Activated naive CD8-positive, alpha-beta T cell treated with anti-CD3 and anti-CD28 coated beads, Interleukin-2, amount 50 U/mL, for 24 hours (primary cell): ENCODE results near the gene ZSCAN10.

Experiments used
- ATAC-seq: fragments of 150-1000 bp; cut with Tn5 transposase; one replicate; pipeline ENCODE4 v1.10.0; 2021
- DNase-seq: peaks from one replicate; pipeline ENCODE4 v3.0.0; 2021
- H3K27ac Mint-ChIP-seq: one replicate; pipeline ENCODE4 v1.8.0; 2021; ENCODE audit warnings: mild to moderate bottlenecking, mixed read lengths
- H3K27me3 Mint-ChIP-seq: one replicate; pipeline ENCODE4 v1.8.0; 2021; ENCODE audit warnings: mixed read lengths
- H3K36me3 Mint-ChIP-seq: one replicate; pipeline ENCODE4 v1.8.0; 2021; ENCODE audit warnings: low read depth, mixed read lengths
- H3K4me1 Mint-ChIP-seq: one replicate; pipeline ENCODE4 v1.8.0; 2021; ENCODE audit warnings: mixed read lengths
- H3K4me3 Mint-ChIP-seq: one replicate; pipeline ENCODE4 v1.8.0; 2021; ENCODE audit warnings: mild to moderate bottlenecking, moderate library complexity, mixed read lengths
- H3K9me3 Mint-ChIP-seq: one replicate; pipeline ENCODE4 v1.8.0; 2021; ENCODE audit warnings: mixed read lengths

Gene ZSCAN10

DNA sequence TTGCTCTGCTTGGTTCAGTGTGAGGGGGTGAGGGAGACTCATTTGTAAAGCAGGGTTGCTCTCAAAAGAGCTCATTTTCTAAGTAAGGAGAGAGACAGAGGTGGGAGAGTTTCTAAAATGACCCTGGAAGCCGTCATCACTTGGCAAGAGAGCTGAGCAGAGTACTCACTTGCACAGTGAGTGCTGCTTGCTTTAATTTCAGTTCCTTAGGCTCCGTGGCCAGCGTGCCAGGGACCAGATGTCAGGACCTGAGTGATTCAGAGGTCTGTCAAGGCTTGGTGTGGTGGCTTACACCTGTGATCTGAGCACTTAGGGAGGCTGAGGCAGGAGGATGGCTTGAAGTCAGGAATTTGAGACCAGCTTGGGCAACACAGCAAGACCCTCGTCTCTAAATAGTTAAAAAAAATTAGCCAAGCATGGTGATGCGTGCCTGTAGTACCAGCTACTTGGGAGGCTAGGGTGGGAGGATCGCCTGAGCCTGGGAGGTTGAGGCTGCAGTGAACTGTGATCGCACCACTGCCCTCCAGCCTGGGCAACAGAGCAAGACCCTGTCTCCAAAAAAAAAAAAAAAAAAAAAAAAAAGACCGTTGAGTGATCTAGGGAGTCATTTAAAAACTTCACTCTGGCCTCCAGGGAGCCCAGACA, 24.0 kb upstream of the ZSCAN10 start:
- Mint-ChIP-seq H3K4me3 (peak overlapping the region; percentile 92), H3K27ac (no peak overlapping the region), H3K27me3 (no peaks in the 10 kb centered on the region), H3K36me3 (peaks cover 4% of the 10 kb centered on the region), H3K9me3 (no peaks in the 10 kb centered on the region), H3K4me1 (peaks cover 20% of the 10 kb centered on the region)
- ATAC-seq (no peak), DNase-seq (no peak)

GRCh38 chr16:3121851-3122467, 22.9 kb upstream of the ZSCAN10 start:
- Mint-ChIP-seq H3K36me3 (no peaks in the 10 kb centered on the region), H3K4me3 (no peak overlapping the region), H3K27ac (no peak overlapping the region), H3K27me3 (no peaks in the 10 kb centered on the region), H3K4me1 (peaks cover 15% of the 10 kb centered on the region), H3K9me3 (no peaks in the 10 kb centered on the region)
- DNase-seq (no peak), ATAC-seq (no peak)

GRCh38 chr16:3120435-3120834, 21.3 kb upstream of the ZSCAN10 start:
- Mint-ChIP-seq H3K27ac (no peak overlapping the region), H3K9me3 (no peaks in the 10 kb centered on the region), H3K36me3 (no peaks in the 10 kb centered on the region), H3K4me3 (no peak overlapping the region), H3K4me1 (peaks cover 14% of the 10 kb centered on the region), H3K27me3 (no peaks in the 10 kb centered on the region)
- ATAC-seq (no peak), DNase-seq (no peak)

GRCh38 chr16:3119701-3120408, 20.8 kb upstream of the ZSCAN10 start:
- DNase-seq (no peak), ATAC-seq (no peak)
- Mint-ChIP-seq H3K4me1 (peaks cover 10% of the 10 kb centered on the region), H3K9me3 (no peaks in the 10 kb centered on the region), H3K27me3 (no peaks in the 10 kb centered on the region), H3K4me3 (no peak overlapping the region), H3K36me3 (no peaks in the 10 kb centered on the region), H3K27ac (no peak overlapping the region)

DNA sequence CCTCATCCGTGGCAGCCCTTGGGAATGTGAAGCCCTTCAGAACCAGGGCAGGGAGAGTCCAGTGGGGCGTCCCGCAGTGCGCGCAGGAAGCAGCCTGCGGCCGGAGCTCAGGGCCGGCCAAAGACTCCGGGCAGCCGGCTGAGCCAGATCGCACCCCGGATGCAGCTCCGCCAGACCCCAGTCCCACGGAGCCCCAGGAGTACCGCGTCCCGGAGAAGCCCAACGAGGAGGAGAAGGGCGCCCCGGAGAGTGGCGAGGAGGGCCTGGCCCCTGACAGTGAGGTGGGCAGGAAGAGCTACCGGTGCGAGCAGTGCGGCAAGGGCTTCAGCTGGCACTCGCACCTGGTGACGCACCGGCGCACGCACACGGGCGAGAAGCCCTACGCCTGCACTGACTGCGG, 20.2 kb upstream of the ZSCAN10 start:
- no peaks in the 10 kb centered on the region for H3K36me3 Mint-ChIP-seq
- H3K4me1 Mint-ChIP-seq = peaks cover 7% of the 10 kb centered on the region
- H3K27me3 Mint-ChIP-seq = no peaks in the 10 kb centered on the region
- ATAC-seq (no peak), DNase-seq (no peak)
- no peak overlapping the region for H3K4me3 Mint-ChIP-seq
- no peaks in the 10 kb centered on the region for H3K9me3 Mint-ChIP-seq
- H3K27ac Mint-ChIP-seq = no peak overlapping the region

DNA sequence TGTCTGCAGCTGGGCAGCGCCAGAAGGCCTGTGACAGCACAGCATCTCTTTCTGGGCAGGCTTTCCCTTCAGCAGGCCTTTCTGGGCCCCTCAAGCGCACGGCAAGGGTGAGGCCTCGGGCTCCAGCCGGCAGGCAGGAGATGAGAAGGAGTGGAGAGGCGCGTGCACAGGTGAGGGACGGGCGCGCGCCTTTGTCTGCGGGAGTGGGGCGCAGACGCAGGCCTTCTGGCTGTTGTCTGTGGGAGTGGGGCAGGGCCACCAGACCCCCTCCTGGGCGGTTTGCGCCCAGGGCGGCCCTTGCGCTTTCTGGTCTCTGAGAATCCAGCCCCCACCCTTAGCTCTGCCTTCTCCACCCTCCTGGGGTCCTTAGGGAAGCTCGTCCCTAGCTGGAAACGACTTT, 19.8 kb upstream of the ZSCAN10 start:
- no peak overlapping the region for H3K4me3 Mint-ChIP-seq
- no peak for DNase-seq
- no peak for ATAC-seq
- H3K9me3 Mint-ChIP-seq = no peaks in the 10 kb centered on the region
- no peak overlapping the region for H3K27ac Mint-ChIP-seq
- peaks cover 6% of the 10 kb centered on the region for H3K4me1 Mint-ChIP-seq
- H3K36me3 Mint-ChIP-seq = no peaks in the 10 kb centered on the region
- H3K27me3 Mint-ChIP-seq = no peaks in the 10 kb centered on the region

DNA sequence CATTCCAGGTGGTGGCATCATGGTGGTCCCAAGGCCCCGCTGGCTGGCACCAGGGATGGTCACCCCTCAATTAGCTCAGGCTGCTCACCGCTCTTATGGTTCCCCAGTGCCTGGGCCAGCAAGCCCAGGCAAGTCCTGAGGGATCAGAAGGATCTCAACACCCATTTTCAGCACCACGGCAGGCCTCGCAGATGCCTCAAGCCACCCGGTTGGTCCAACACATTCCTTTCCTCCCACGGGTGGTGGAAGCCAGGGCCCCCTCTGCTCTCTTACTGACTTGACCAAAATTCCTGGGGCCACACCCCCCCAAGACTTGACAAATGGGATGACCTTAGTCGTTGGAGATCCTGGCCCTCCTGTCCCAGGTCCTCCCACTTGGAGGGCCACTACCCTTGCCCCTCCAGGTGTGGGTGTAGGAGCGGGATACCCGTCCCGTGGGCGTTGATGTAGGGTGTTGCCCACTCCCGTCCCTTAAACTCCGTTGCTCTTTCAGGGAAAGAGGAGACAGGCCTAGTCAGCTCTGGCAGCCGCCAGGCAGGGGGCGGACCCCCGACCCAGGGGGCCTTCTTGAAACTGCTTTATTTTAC, 19.2 kb upstream of the ZSCAN10 start:
- Mint-ChIP-seq H3K4me3 (no peak overlapping the region), H3K27me3 (no peaks in the 10 kb centered on the region), H3K36me3 (no peaks in the 10 kb centered on the region), H3K4me1 (peaks cover under 1% of the 10 kb centered on the region), H3K9me3 (no peaks in the 10 kb centered on the region), H3K27ac (no peak overlapping the region)
- DNase-seq (no peak), ATAC-seq (no peak)

- DNase-seq (no peak), ATAC-seq (no peak)
- H3K36me3 Mint-ChIP-seq = no peaks in the 10 kb centered on the region
- H3K4me1 Mint-ChIP-seq = no peaks in the 10 kb centered on the region
- no peak overlapping the region for H3K27ac Mint-ChIP-seq
- no peaks in the 10 kb centered on the region for H3K27me3 Mint-ChIP-seq
- no peaks in the 10 kb centered on the region for H3K9me3 Mint-ChIP-seq
- no peak overlapping the region for H3K4me3 Mint-ChIP-seq
Measured at GRCh38 chr16:3115561-3115960, 16.5 kb upstream of the ZSCAN10 start.

DNA sequence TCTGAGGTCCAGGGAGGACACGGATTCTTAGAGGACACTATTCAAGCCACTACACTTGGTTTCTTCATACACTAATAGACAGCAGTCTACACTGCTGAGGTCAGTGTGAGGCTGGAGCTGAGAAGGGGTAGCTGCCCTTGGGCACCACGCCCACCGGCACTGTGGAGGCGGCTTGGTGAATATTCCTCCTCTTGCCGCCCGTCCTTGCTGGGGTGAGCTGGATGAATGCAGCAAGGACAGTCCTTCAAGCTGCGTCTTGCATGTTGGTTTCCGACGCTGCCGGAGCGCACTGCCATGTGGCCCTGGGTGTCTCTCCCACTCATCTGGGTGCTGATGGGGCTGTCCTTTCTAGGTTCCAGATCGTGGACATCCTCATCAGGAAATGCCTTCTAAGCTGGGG, 15.9 kb upstream of the ZSCAN10 start:
- no peak overlapping the region for H3K27ac Mint-ChIP-seq
- ATAC-seq = no peak
- no peak for DNase-seq
- peaks cover 2% of the 10 kb centered on the region for H3K27me3 Mint-ChIP-seq
- no peaks in the 10 kb centered on the region for H3K4me1 Mint-ChIP-seq
- H3K4me3 Mint-ChIP-seq = no peak overlapping the region
- no peaks in the 10 kb centered on the region for H3K36me3 Mint-ChIP-seq
- no peaks in the 10 kb centered on the region for H3K9me3 Mint-ChIP-seq

- H3K27me3 Mint-ChIP-seq = peaks cover 2% of the 10 kb centered on the region
- H3K36me3 Mint-ChIP-seq = no peaks in the 10 kb centered on the region
- no peak for ATAC-seq
- no peaks in the 10 kb centered on the region for H3K9me3 Mint-ChIP-seq
- no peak for DNase-seq
- no peaks in the 10 kb centered on the region for H3K4me1 Mint-ChIP-seq
- H3K4me3 Mint-ChIP-seq = no peak overlapping the region
- no peak overlapping the region for H3K27ac Mint-ChIP-seq
Measured at GRCh38 chr16:3113765-3114479, 14.8 kb upstream of the ZSCAN10 start.

DNA sequence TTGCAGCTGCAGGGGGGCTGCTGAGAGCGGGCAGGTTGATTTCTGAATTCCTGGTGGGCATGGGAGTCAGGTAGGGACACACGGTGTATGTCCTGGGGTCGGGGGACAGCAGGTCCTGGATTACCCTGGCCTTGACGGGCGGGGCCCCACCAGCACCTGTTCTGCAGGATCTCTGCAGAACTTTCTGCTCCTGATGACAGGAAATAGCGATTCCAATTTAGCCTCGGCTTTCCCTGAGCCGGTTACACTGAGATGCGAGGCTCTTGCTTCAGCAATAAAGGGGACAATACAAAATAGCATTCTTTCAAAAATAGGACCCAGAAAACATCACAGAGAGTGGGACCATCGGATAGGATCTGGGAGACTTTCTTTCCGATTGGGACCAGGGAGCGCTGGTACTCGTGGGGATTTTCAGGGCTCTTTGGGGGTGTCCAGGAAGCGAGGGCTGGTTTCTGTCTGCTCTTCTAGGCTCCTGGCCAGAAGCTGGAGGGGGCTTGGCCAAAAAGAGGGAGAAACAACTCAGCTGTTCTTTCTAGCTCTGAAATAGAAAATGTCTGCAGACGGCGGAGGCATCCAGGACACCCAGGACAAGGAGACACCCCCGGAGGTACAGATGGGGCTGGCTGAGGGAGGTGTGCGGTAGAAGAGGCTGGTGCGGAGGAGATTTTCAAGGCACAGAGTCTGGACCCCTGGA, 13.9 kb upstream of the ZSCAN10 start:
- Mint-ChIP-seq H3K27me3 (peaks cover 2% of the 10 kb centered on the region), H3K36me3 (no peaks in the 10 kb centered on the region), H3K4me3 (no peak overlapping the region)

DNA sequence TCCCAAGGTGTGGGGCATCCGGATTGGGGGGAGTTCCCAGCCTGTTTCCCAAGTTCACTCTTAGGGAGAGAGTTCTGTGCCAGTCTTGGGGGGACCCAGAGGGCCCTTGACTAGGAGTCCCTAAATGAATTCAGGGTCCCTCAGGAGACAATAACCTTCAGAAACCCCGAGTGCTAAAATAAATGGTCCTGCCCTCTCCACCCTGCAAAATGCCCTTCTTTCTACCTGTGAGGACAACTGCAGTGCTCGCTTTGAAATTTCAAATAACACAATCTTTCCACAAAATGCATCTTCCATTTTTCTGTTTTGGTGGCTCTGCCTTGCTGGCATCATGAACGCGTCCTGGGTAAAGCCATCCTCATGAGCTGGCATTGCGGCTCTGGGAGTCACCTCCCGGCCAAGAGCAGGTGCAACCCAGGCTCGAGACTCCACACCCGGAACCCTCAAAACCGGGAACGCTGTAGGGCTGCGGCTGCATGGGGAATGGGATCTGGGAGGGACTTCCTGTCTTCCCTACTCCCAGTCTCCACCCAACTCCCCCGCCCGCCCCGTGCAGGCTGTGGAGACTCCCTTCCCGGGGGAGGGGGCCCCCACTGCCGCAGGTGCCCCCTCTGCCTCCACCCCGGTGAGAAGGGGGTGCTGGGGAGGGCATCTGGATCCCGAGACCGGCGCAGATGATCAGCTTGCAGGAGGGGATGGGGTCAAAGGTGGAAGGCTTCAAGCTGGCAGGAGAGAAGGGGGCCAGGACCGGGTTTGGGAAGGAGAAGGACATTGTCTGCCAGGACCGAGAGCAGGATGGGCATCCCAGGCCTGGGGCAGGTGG, 13.2 kb upstream of the ZSCAN10 start, which contains the start of gene ZNF205:
TSS of gene ZNF205 (plus strand) at position 529 of the 823 bp plus-strand sequence. CDS start 845 bp downstream, outside the sequence.
- DNase-seq = no peak
- no peak within 1 kb of the TSS for H3K27ac Mint-ChIP-seq
- H3K27me3 Mint-ChIP-seq = peaks cover 2% of the 10 kb centered on the region
- ATAC-seq = no peak
- H3K9me3 Mint-ChIP-seq = no peaks in the 10 kb centered on the region
- H3K4me1 Mint-ChIP-seq = peaks cover 2% of the 10 kb centered on the region
- H3K36me3 Mint-ChIP-seq = no peaks in the 10 kb centered on the region
- H3K4me3 Mint-ChIP-seq = no peak within 1 kb of the TSS

More for the DNA sequence above, 13.9 kb upstream of the ZSCAN10 start:
- Mint-ChIP-seq H3K27ac (no peak overlapping the region), H3K4me1 (no peaks in the 10 kb centered on the region), H3K9me3 (no peaks in the 10 kb centered on the region)
- no peak for DNase-seq
- no peak for ATAC-seq

DNA sequence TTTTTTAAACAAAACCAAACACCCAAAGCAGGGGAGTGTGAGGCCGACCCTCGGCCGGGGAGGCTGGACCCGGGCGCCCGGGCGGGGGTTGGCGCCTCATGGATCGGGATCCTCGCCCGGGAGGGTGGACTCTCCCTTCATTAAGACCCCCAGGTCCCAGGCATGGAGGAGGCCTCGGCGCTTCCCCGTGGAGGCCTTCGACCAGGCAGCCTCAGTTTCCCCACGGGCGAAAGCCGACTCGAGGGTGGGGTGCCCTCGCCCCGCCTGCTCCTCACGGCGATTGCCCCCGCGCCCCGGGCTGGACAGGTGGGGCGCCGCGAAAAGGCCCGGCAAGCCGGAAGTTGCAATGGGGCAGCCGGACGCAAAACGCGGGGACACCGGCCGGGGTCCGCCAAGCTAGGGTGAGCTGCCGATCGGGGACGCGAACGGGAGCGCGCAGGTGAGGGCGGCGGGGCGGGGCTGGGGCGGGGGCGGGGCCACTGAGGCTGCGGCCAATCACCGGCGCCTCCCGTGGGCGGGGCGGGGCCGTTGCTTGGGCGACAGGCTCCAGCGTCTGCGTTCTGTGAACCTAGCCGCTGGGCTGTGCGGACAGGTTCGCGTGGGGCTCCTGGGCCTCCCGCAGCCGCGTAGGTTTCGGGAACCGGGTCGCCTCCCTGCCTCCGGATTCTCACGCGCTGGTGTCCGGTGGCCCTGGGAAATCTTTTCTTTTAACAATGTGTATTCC, 7.3 kb upstream of the ZSCAN10 start:
- peaks cover 2% of the 10 kb centered on the region for H3K27me3 Mint-ChIP-seq
- H3K4me1 Mint-ChIP-seq = peaks cover 30% of the 10 kb centered on the region
- H3K36me3 Mint-ChIP-seq = no peaks in the 10 kb centered on the region
- peak overlapping the region; percentile 82 for H3K4me3 Mint-ChIP-seq
- no peaks in the 10 kb centered on the region for H3K9me3 Mint-ChIP-seq
- H3K27ac Mint-ChIP-seq = peak overlapping the region; percentile 86
- DNase-seq (peak; percentile 94), ATAC-seq (peak; percentile 92)
